HepG2 (cell line): ENCODE results near the gene FNDC10.

ENCODE experiments used
- CREM ChIP-seq, 2 experiments: sonication (generic) in 1 of 2; formaldehyde crosslinking in 1 of 2; IDR thresholded peaks; 2 replicates each; pipeline versions ENCODE4 v1.4.0 to v1.6.1; 2016 to 2020; ENCODE audit warnings: antibody characterized with exemption in 1 of 2, mild to moderate bottlenecking in 1 of 2, missing genetic modification reagents in 1 of 2
- ESRRA ChIP-seq: sonication (generic); formaldehyde crosslinking; IDR thresholded peaks from 2 replicates; pipeline ENCODE4 v1.5.1; 2020; ENCODE audit warnings: mild to moderate bottlenecking, low read depth, missing genetic modification reagents
- FOXK1 ChIP-seq: sonication (generic); formaldehyde crosslinking; IDR thresholded peaks from 2 replicates; pipeline ENCODE4 v1.4.0; 2020; ENCODE audit warnings: low read depth, missing genetic modification reagents, borderline replicate concordance
- PHF8 ChIP-seq: sonication (generic); formaldehyde crosslinking; IDR thresholded peaks from 2 replicates; pipeline ENCODE4 v1.5.0; 2020; ENCODE audit warnings: missing genetic modification reagents

DNA sequence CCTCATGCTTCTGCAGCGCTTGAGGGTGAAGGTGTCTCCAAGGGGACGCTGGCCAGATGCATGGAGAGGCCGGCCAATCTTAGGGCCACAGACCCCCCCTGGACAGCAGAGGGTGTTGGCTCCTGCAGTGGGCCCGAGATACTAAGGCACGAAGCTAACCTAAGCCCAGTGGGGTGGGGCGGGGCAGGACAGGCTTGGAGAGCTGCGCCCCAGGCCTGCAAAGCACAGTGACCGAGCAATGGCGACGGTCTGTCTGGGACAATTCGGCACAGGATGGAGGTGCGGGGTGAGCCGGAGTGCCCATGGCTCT lies 1.3 kb downstream of the FNDC10 start:
- TF ChIP-seq PHF8 (CRISPR knock-in tag) (no peak), CREM (IDR thresholded peaks at IDR 0.05) (no peak), CREM (CRISPR knock-in tag; IDR thresholded peaks at IDR 0.05) (no peak), FOXK1 (CRISPR knock-in tag) (no peak), ESRRA (CRISPR knock-in tag) (no peak)
